Testis (tissue), 2 donors: ENCODE results near the gene PWWP2B.

ENCODE experiments used
- CTCF ChIP-seq, 3 experiments: fragments of 450-650 bp in 2 of 3; fragments of 200-600 bp in 1 of 3; sonication (generic) in 1 of 3; IDR thresholded peaks; one replicate each; pipeline ENCODE4 v1.5.1; 2016 to 2019; ENCODE audit warnings: antibody characterized with exemption in 3 of 3, mild to moderate bottlenecking in 2 of 3, moderate library complexity in 1 of 3
- POLR2A ChIP-seq: fragments of 450-650 bp; IDR thresholded peaks from one replicate; pipeline ENCODE4 v1.6.1; 2017; ENCODE audit warnings: antibody characterized with exemption, mild to moderate bottlenecking, moderate library complexity

GRCh38 chr10:132401401-132402118 lies 4.6 kb downstream of the PWWP2B start:
- TF ChIP-seq CTCF (IDR thresholded peaks at IDR 0.05) (no peak), POLR2A (no peak)
